CD4-positive, alpha-beta T cell (primary cell): ENCODE measurements around the gene HNRNPC. TPM values are rescaled to one million over a fixed set of nuclear protein-coding genes. Genes with fewer than 3 reads are reported as not detected.

ENCODE experiments used
- ATAC-seq: fragments of 200-7000 bp; cut with Tn5 transposase; one replicate; pipeline ENCODE4 v1.10.0; 2022; ENCODE audit warnings: mild to moderate bottlenecking; ENCODE audit not compliant: poor library complexity
- CTCF ChIA-PET: fragments of 350-600 bp; sonication (Branson Sonifier 250); formaldehyde crosslinking; loops from one replicate; lab custom pipeline; 2021; ENCODE audit warnings: antibody characterized with exemption, inconsistent platforms; lab: Charles Lee
- POLR2A ChIA-PET: fragments of 350-600 bp; sonication (Branson Sonifier 250); formaldehyde crosslinking; loops from one replicate; lab custom pipeline; 2021; ENCODE audit warnings: antibody characterized with exemption, inconsistent platforms; lab: Charles Lee
- DNase-seq, 14 experiments: peaks; one replicate each; pipeline ENCODE4 v3.0.0-alpha.2; 2013 to 2020; ENCODE audit warnings: mixed read lengths in 2 of 14
- H3K27ac ChIP-seq, 2 donors: one replicate each; pipeline versions ENCODE4 v1.5.1 to v1.7.0; 2013; ENCODE audit warnings: low read length in 2 of 2, low read depth in 1 of 2, mild to moderate bottlenecking in 1 of 2
- H3K27me3 ChIP-seq, 2 experiments: 1 replicate in 1 of 2; 2 replicates in 1 of 2; pipeline versions ENCODE4 v1.6.1 to v1.7.0; 2013; ENCODE audit warnings: low read length in 2 of 2, control low read depth in 1 of 2, mild to moderate bottlenecking in 1 of 2, moderate library complexity in 1 of 2; ENCODE audit not compliant: insufficient read depth in 2 of 2, control insufficient read depth in 1 of 2
- H3K36me3 ChIP-seq: one replicate; pipeline ENCODE4 v1.6.1; 2013; ENCODE audit warnings: low read length, control low read depth; ENCODE audit not compliant: insufficient read depth
- H3K4me1 ChIP-seq: one replicate; pipeline ENCODE4 v1.6.1; 2013; ENCODE audit warnings: low read length, control low read depth; ENCODE audit not compliant: insufficient read depth
- H3K4me3 ChIP-seq: one replicate; pipeline ENCODE4 v1.5.1; 2013; ENCODE audit warnings: mild to moderate bottlenecking, low read length, moderate library complexity
- H3K9me3 ChIP-seq, 2 experiments: 1 replicate in 1 of 2; 2 replicates in 1 of 2; pipeline versions ENCODE4 v1.6.1 to v1.7.0; 2013; ENCODE audit warnings: low read length in 2 of 2, mild to moderate bottlenecking in 2 of 2, control low read depth in 1 of 2, moderate library complexity in 1 of 2; ENCODE audit not compliant: control insufficient read depth in 1 of 2, insufficient read depth in 1 of 2
- H3K27ac Mint-ChIP-seq: one replicate; pipeline ENCODE4 v1.8.0; 2020; ENCODE audit warnings: mixed read lengths
- H3K27me3 Mint-ChIP-seq: one replicate; pipeline ENCODE4 v1.8.0; 2021; ENCODE audit warnings: mixed read lengths
- H3K36me3 Mint-ChIP-seq: one replicate; pipeline ENCODE4 v1.8.0; 2021; ENCODE audit warnings: low read depth, mixed read lengths
- H3K4me1 Mint-ChIP-seq: one replicate; pipeline ENCODE4 v1.8.0; 2021; ENCODE audit warnings: low read depth, mixed read lengths
- H3K4me3 Mint-ChIP-seq: one replicate; pipeline ENCODE4 v1.8.0; 2020; ENCODE audit warnings: mild to moderate bottlenecking, mixed read lengths
- H3K9me3 Mint-ChIP-seq: one replicate; pipeline ENCODE4 v1.8.0; 2020; ENCODE audit warnings: mixed read lengths
- CTCF ChIP-seq: fragments of 200-600 bp; IDR thresholded peaks from one replicate; pipeline ENCODE4 v1.8.0; 2022; ENCODE audit warnings: antibody characterized with exemption, mild to moderate bottlenecking
- intact Hi-C, 2 experiments: fragments of 100-400 bp; cut with DNase I in 1 of 2; cut with micrococcal nuclease in 1 of 2; formaldehyde crosslinking; loops; one replicate each; pipeline versions ENCODE4 v1.15.1 to v1.9.0; 2023 to 2025; cut with DNase I, micrococcal nuclease
- total RNA-seq, 174 experiments: library from RNA in 2 of 174; stranded (reverse) in 2 of 174; gene quantifications; one replicate each; pipeline ENCODE4 v1.2.3 and lab custom pipeline; 2021 to 2026

The HNRNPC gene
- total RNA-seq, 2 experiments from 2014 or later, result 507 to 528 TPM

GRCh38 chr14:21268617-21269251 lies 508 bp downstream of the HNRNPC start:
- Histone ChIP-seq H3K27me3 (no peaks in the 10 kb centered on the region), H3K9me3 (no peaks in the 10 kb centered on the region), H3K4me1 (peaks cover 32% of the 10 kb centered on the region), H3K27ac (peak overlapping the region; percentile 95 to 97), H3K36me3 (peaks cover 36% of the 10 kb centered on the region), H3K4me3 (peak overlapping the region; percentile 83)
- Mint-ChIP-seq H3K4me1 (peaks cover 52% of the 10 kb centered on the region), H3K9me3 (no peaks in the 10 kb centered on the region), H3K27ac (peak overlapping the region; percentile 95), H3K4me3 (peak overlapping the region; percentile 94), H3K27me3 (no peaks in the 10 kb centered on the region), H3K36me3 (peaks cover 59% of the 10 kb centered on the region)
- TF ChIP-seq CTCF, result no peak
- peak in 8 of 14 experiments; percentile 10 to 76 (median 27) for DNase-seq
- no peak for ATAC-seq
- intact Hi-C loops, result loop anchor here (1.0 to 10.0 kb wide), 7 partner anchors 36 to 188 kb away; partner anchors contain the start of genes CHD8 (in 1 of the 2), SUPT16H (in 1 of the 2) and TMEM253 (in 1 of the 2)
- POLR2A ChIA-PET, result interaction anchor here (0.6 to 4.7 kb wide), 11 partner anchors 13 to 168 kb away, joined by 3 to 50 read pairs (median 4); partner anchors contain the start of gene SUPT16H
- CTCF ChIA-PET, result no interaction called here

GRCh38 chr14:21267886-21268616 lies 1.2 kb downstream of the HNRNPC start:
- ATAC-seq, result no peak
- CTCF ChIA-PET, result interaction anchor here (3.6 kb wide), 1 partner anchor 13 kb away, joined by 21 read pairs; no protein-coding TSS in a partner anchor
- Mint-ChIP-seq H3K36me3 (peaks cover 65% of the 10 kb centered on the region), H3K4me1 (peaks cover 59% of the 10 kb centered on the region), H3K4me3 (peak overlapping the region; percentile 94), H3K27me3 (no peaks in the 10 kb centered on the region), H3K27ac (peak overlapping the region; percentile 95), H3K9me3 (no peaks in the 10 kb centered on the region)
- no peak for TF ChIP-seq CTCF
- POLR2A ChIA-PET, result interaction anchor here (0.6 to 4.7 kb wide), 12 partner anchors 13 to 169 kb away, joined by 3 to 50 read pairs (median 5); partner anchors contain the start of gene SUPT16H
- Histone ChIP-seq H3K27ac (peak overlapping the region; percentile 95 to 97), H3K4me1 (peaks cover 35% of the 10 kb centered on the region), H3K36me3 (peaks cover 43% of the 10 kb centered on the region), H3K9me3 (no peaks in the 10 kb centered on the region), H3K4me3 (peak overlapping the region; percentile 83), H3K27me3 (no peaks in the 10 kb centered on the region)
- peak in 3 of 14 experiments; percentile 48 to 81 (median 78) for DNase-seq
- intact Hi-C loops, result loop anchor here (2.0 to 10.0 kb wide), 5 partner anchors 36 to 166 kb away; partner anchors contain the start of gene TMEM253 (in 1 of the 2)

GRCh38 chr14:21267431-21267845 lies 1.8 kb downstream of the HNRNPC start:
- DNase-seq (peak in 1 of 14 experiments; percentile 52), ATAC-seq (no peak)
- peak overlapping the region; percentile 94 for H3K4me3 Mint-ChIP-seq
- no peak for TF ChIP-seq CTCF
- H3K27ac ChIP-seq, result peak overlapping the region; percentile 95 to 97
- POLR2A ChIA-PET, result interaction anchor here (0.7 to 4.7 kb wide), 10 partner anchors 8 to 117 kb away, joined by 3 to 50 read pairs (median 5); partner anchors contain the start of gene SUPT16H
- intact Hi-C loops, result loop anchor here in 1 of 2 experiments (5.0 to 10.0 kb wide), 3 partner anchors 35 to 165 kb away; partner anchors contain the start of gene TMEM253
- H3K27me3 Mint-ChIP-seq, result no peaks in the 10 kb centered on the region
- H3K36me3 Mint-ChIP-seq, result peaks cover 71% of the 10 kb centered on the region
- H3K9me3 Mint-ChIP-seq, result no peaks in the 10 kb centered on the region
- H3K36me3 ChIP-seq, result peaks cover 49% of the 10 kb centered on the region
- H3K4me3 ChIP-seq, result peak overlapping the region; percentile 83
- H3K4me1 ChIP-seq, result peaks cover 37% of the 10 kb centered on the region
- H3K27ac Mint-ChIP-seq, result peak overlapping the region; percentile 95
- H3K9me3 ChIP-seq, result no peaks in the 10 kb centered on the region
- H3K4me1 Mint-ChIP-seq, result peaks cover 65% of the 10 kb centered on the region
- CTCF ChIA-PET, result interaction anchor here (3.6 kb wide), 1 partner anchor 12 kb away, joined by 21 read pairs; no protein-coding TSS in a partner anchor
- H3K27me3 ChIP-seq, result no peaks in the 10 kb centered on the region
